WTC11 (cell line): ENCODE data around the gene ORC3.

Source experiments
- CTCF ChIP-seq: fragments of 200-600 bp; IDR thresholded peaks from 2 replicates; pipeline ENCODE4 v1.8.0; 2022; ENCODE audit warnings: antibody characterized with exemption
- E2F5 ChIP-seq: sonication (generic); formaldehyde crosslinking; IDR thresholded peaks from 2 replicates; pipeline ENCODE4 v1.8.1; 2022; ENCODE audit warnings: mild to moderate bottlenecking, moderate library complexity, missing genetic modification reagents
- ETV6 ChIP-seq: sonication (generic); formaldehyde crosslinking; IDR thresholded peaks from 2 replicates; pipeline ENCODE4 v1.8.1; 2022; ENCODE audit warnings: mild to moderate bottlenecking, missing genetic modification reagents
- GABPB1 ChIP-seq: sonication (generic); formaldehyde crosslinking; IDR thresholded peaks from 2 replicates; pipeline ENCODE4 v1.8.1; 2023; ENCODE audit warnings: mild to moderate bottlenecking, missing genetic modification reagents
- HMGXB4 ChIP-seq: sonication (generic); formaldehyde crosslinking; IDR thresholded peaks from 2 replicates; pipeline ENCODE4 v1.8.1; 2023; ENCODE audit warnings: mild to moderate bottlenecking, moderate library complexity, missing genetic modification reagents
- PRDM15 ChIP-seq: sonication (generic); formaldehyde crosslinking; IDR thresholded peaks from 2 replicates; pipeline ENCODE4 v1.8.0; 2022; ENCODE audit warnings: missing genetic modification reagents
- SMAD3 ChIP-seq: sonication (generic); formaldehyde crosslinking; IDR thresholded peaks from 2 replicates; pipeline ENCODE4 v1.8.0; 2022; ENCODE audit warnings: missing genetic modification reagents, mild to moderate bottlenecking, borderline replicate concordance
- SMAD4 ChIP-seq: sonication (generic); formaldehyde crosslinking; IDR thresholded peaks from 2 replicates; pipeline ENCODE4 v1.8.0; 2022; ENCODE audit warnings: mild to moderate bottlenecking, missing genetic modification reagents
- SP1 ChIP-seq: sonication (generic); formaldehyde crosslinking; conservative IDR thresholded peaks from 2 replicates; pipeline ENCODE4 v1.8.1; 2022; ENCODE audit warnings: missing genetic modification reagents
- ZNF138 ChIP-seq: sonication (generic); formaldehyde crosslinking; conservative IDR thresholded peaks from 2 replicates; pipeline ENCODE4 v1.8.1; 2022; ENCODE audit warnings: mild to moderate bottlenecking, moderate library complexity, missing genetic modification reagents
- ZNF263 ChIP-seq: sonication (generic); formaldehyde crosslinking; IDR thresholded peaks from 2 replicates; pipeline ENCODE4 v1.8.1; 2022; ENCODE audit warnings: low read depth, mild to moderate bottlenecking, moderate library complexity, missing genetic modification reagents
- TF ChIP-seq, protein P1 (sequence below): sonication (generic); formaldehyde crosslinking; IDR thresholded peaks from 2 replicates; pipeline ENCODE4 v1.8.0; 2022; ENCODE audit warnings: mild to moderate bottlenecking, missing genetic modification reagents
- TF ChIP-seq, protein P2 (sequence below): sonication (generic); formaldehyde crosslinking; IDR thresholded peaks from 2 replicates; pipeline ENCODE4 v1.8.1; 2023; ENCODE audit warnings: mild to moderate bottlenecking, missing genetic modification reagents
- TF ChIP-seq, protein P3 (sequence below): fragments of 250-450 bp; sonication (Bioruptor Pico); IDR thresholded peaks from 2 replicates; pipeline ENCODE4 v2.1.2; 2022; ENCODE audit warnings: mild to moderate bottlenecking, moderate library complexity

DNA sequence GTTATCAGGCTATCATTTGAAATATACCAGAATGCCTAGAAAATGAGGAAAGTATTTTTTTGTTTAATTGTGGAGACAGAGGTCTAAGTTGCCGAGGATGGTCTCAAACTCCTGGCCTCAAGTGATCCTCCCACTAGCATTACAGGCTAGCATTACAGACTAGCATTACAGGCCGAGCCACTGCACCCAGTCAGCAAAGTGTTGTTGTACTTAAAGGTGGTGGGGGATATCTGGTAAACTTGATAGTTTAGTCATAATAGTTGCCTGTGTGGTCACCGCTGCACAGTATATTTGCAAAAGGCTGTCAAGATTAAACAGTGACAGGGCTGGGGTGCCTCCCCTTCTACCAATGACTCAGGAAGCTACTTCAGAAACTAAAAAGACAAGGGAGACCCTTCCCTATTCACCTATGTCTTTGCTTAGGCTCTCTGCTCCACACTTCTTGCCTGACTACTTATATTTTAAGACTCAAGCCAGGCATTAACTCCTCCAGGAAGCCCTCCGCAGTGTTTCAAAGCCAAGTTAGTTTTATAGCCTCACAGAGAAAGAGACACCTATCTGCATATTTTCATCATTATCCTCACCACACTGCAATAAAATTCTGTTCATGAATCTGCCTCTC, 115.2 kb downstream of the ORC3 start:
- TF ChIP-seq CTCF (no peak), E2F5 (CRISPR knock-in tag) (no peak), ETV6 (CRISPR knock-in tag) (no peak), ZNF263 (CRISPR knock-in tag) (no peak), SP1 (CRISPR knock-in tag) (no peak), PRDM15 (no peak), SMAD3 (CRISPR knock-in tag) (no peak), HMGXB4 (CRISPR knock-in tag) (no peak), ZNF138 (CRISPR knock-in tag) (no peak), SMAD4 (CRISPR knock-in tag) (no peak), GABPB1 (CRISPR knock-in tag) (no peak)
- TF ChIP-seq, protein P1, sequence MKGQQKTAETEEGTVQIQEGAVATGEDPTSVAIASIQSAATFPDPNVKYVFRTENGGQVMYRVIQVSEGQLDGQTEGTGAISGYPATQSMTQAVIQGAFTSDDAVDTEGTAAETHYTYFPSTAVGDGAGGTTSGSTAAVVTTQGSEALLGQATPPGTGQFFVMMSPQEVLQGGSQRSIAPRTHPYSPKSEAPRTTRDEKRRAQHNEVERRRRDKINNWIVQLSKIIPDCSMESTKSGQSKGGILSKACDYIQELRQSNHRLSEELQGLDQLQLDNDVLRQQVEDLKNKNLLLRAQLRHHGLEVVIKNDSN (CRISPR knock-in tag) = no peak
- TF ChIP-seq, protein P2, sequence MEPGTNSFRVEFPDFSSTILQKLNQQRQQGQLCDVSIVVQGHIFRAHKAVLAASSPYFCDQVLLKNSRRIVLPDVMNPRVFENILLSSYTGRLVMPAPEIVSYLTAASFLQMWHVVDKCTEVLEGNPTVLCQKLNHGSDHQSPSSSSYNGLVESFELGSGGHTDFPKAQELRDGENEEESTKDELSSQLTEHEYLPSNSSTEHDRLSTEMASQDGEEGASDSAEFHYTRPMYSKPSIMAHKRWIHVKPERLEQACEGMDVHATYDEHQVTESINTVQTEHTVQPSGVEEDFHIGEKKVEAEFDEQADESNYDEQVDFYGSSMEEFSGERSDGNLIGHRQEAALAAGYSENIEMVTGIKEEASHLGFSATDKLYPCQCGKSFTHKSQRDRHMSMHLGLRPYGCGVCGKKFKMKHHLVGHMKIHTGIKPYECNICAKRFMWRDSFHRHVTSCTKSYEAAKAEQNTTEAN (CRISPR knock-in tag) = no peak
- TF ChIP-seq, protein P3, sequence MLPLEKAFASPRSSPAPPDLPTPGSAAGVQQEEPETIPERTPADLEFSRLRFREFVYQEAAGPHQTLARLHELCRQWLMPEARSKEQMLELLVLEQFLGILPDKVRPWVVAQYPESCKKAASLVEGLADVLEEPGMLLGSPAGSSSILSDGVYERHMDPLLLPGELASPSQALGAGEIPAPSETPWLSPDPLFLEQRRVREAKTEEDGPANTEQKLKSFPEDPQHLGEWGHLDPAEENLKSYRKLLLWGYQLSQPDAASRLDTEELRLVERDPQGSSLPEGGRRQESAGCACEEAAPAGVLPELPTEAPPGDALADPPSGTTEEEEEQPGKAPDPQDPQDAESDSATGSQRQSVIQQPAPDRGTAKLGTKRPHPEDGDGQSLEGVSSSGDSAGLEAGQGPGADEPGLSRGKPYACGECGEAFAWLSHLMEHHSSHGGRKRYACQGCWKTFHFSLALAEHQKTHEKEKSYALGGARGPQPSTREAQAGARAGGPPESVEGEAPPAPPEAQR (CRISPR knock-in tag) = no peak
